ENCODE data around the gene DNAAF5.
"Not testable (repeated sequence)": the region's sequence is repeated elsewhere in the genome, so short reads cannot be mapped to it uniquely, and the experiment has no call there.

The DNAAF5 gene

GRCh38 chr7:749140-749551 lies 22.6 kb downstream of the DNAAF5 start:
- Histone ChIP-seq H3K27me3 (ENCODE audit: control insufficient read depth in 3 of 3, insufficient read depth in 3 of 3, low read depth in 1 of 3, low read length in 3 of 3) (peaks cover 0 to 2% (median 0%) of the 10 kb centered on the region in 3 experiments), H2AFZ (ENCODE audit: low read length) (no peak overlapping the region), H2BK15ac (ENCODE audit: low read length) (no peak overlapping the region), H3K4ac (ENCODE audit: low read length) (no peak overlapping the region), H3K14ac (ENCODE audit: low read length) (no peak overlapping the region), H3K4me1 (ENCODE audit: control insufficient read depth in 2 of 2, insufficient read depth in 1 of 2, low read depth in 1 of 2, low read length in 2 of 2) (peaks cover 0 to 1% of the 10 kb centered on the region in 2 donors), H3K27ac (replicated peaks; ENCODE audit: low read length) (no peak overlapping the region), H2BK120ac (ENCODE audit: low read depth, low read length) (no peak overlapping the region), H3K36me3 (replicated peaks in 1 of 2; ENCODE audit: control insufficient read depth in 2 of 2, insufficient read depth in 2 of 2, low read length in 2 of 2) (peaks cover 28 to 72% of the 10 kb centered on the region in 2 donors), H4K8ac (ENCODE audit: low read depth, low read length) (no peak overlapping the region), H3K4me3 (ENCODE audit: low read length in 2 of 2) (no peak overlapping the region), H3K23ac (ENCODE audit: low read depth, low read length, poor library complexity) (no peak overlapping the region), H3K9me3 (replicated peaks in 1 of 2; ENCODE audit: control insufficient read depth in 2 of 2, insufficient read depth in 1 of 2, low read depth in 1 of 2, low read length in 2 of 2) (peaks cover 0 to 9% of the 10 kb centered on the region in 2 donors), H3K9ac (ENCODE audit: low read depth, low read length, poor library complexity) (no peak overlapping the region), H2BK12ac (ENCODE audit: low read length) (no peak overlapping the region), H3K18ac (ENCODE audit: low read length) (no peak overlapping the region), H2AK5ac (ENCODE audit: low read depth, low read length) (no peak overlapping the region), H4K91ac (ENCODE audit: low read depth, low read length, poor library complexity) (no peak overlapping the region), H3K79me1 (ENCODE audit: low read depth, low read length) (peaks cover 21% of the 10 kb centered on the region), H3K4me2 (ENCODE audit: insufficient read depth, low read length, poor library complexity, severe bottlenecking) (no peak overlapping the region), H2BK5ac (ENCODE audit: low read length) (no peak overlapping the region)
- no peak for DNase-seq (ENCODE audit: low spot score)
- no CpG with 5 or more reads among the region's 14 CpGs for WGBS, 2 donors (ENCODE audit: extremely low coverage in 2 of 2, insufficient read length in 2 of 2, insufficient replicate concordance in 1 of 2)

DNA sequence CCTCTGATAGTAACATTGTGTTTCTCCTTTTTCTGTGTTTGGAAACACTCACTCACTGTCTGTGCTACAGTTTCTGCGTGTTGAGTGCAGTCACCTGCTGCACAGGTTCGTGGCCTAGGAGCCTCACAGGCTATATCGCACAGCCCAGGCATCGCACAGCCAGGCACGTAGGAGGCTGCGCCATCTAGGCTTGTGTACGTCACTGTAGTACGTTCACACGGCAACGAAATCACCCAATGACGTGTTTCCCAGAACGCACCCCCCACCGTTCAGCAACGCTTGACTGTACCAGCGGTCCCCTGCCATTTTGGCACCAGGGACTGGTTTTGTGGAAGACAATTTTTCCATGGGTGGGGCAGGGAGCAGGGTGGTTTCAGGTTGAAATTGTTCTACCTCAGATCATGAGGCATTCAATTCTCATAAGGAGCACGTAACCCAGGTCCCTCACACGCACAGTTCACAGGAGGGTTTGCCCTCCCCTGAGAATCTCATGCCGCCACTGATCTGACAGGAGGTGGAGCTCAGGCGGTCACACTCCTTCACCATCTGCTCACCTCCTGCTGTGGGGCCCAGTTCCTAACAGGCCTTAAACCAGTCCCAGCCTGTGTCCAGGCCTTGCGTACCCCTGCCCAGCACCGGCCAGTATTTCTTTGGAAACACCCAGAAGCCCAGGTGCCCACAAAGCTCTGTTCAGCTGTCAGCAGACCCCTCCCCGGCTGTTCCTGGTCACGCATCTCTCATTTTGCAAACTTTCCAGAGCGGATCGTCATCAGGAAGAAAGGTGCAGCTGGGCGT lies 23.8 kb downstream of the DNAAF5 start:
- Histone ChIP-seq H3K9ac (ENCODE audit: low read depth, low read length, poor library complexity) (peak overlapping the region; percentile 53), H3K14ac (ENCODE audit: low read length) (no peak overlapping the region), H2BK15ac (ENCODE audit: low read length) (no peak overlapping the region), H2BK5ac (ENCODE audit: low read length) (no peak overlapping the region), H3K18ac (ENCODE audit: low read length) (no peak overlapping the region), H3K4me2 (ENCODE audit: insufficient read depth, low read length, poor library complexity, severe bottlenecking) (no peak overlapping the region), H3K4ac (ENCODE audit: low read length) (no peak overlapping the region), H4K8ac (ENCODE audit: low read depth, low read length) (no peak overlapping the region), H3K4me3 (ENCODE audit: low read length in 2 of 2) (no peak overlapping the region), H2BK12ac (ENCODE audit: low read length) (no peak overlapping the region), H3K9me3 (replicated peaks in 1 of 2; ENCODE audit: control insufficient read depth in 2 of 2, insufficient read depth in 1 of 2, low read depth in 1 of 2, low read length in 2 of 2) (peaks cover 0 to 8% of the 10 kb centered on the region in 2 donors), H2AFZ (ENCODE audit: low read length) (no peak overlapping the region), H2AK5ac (ENCODE audit: low read depth, low read length) (no peak overlapping the region), H3K27me3 (ENCODE audit: control insufficient read depth in 3 of 3, insufficient read depth in 3 of 3, low read depth in 1 of 3, low read length in 3 of 3) (peaks cover 0 to 2% (median 0%) of the 10 kb centered on the region in 3 experiments), H4K91ac (ENCODE audit: low read depth, low read length, poor library complexity) (no peak overlapping the region), H3K23ac (ENCODE audit: low read depth, low read length, poor library complexity) (peak overlapping the region; percentile 34), H3K4me1 (ENCODE audit: control insufficient read depth in 2 of 2, insufficient read depth in 1 of 2, low read depth in 1 of 2, low read length in 2 of 2) (peaks cover 0 to 1% of the 10 kb centered on the region in 2 donors), H3K27ac (replicated peaks; ENCODE audit: low read length) (no peak overlapping the region), H3K79me1 (ENCODE audit: low read depth, low read length) (peaks cover 23% of the 10 kb centered on the region), H3K36me3 (replicated peaks in 1 of 2; ENCODE audit: control insufficient read depth in 2 of 2, insufficient read depth in 2 of 2, low read length in 2 of 2) (peaks cover 32 to 77% of the 10 kb centered on the region in 2 donors), H2BK120ac (ENCODE audit: low read depth, low read length) (no peak overlapping the region)
- no CpG with 5 or more reads among the region's 26 CpGs for WGBS, 2 donors (ENCODE audit: extremely low coverage in 2 of 2, insufficient read length in 2 of 2, insufficient replicate concordance in 1 of 2)
- no peak for DNase-seq (ENCODE audit: low spot score)

DNA sequence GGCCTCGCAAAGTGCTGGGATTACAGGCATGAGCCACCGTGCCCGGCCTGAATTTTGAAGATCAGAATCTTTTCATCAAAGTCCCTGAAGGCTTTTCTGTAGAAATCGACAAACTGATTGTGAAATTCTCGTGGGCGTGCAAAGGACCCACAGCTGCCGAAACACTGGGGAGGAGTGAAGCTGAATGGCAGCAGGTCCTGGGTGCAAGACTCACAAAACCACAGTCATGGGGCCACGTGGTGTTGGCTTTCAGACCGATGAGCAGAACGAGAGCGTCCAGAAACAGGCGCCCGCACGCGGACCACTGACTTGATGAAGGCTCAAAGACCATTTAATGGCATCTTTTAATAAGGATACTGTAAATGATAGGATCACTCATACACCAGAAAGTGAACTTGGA lies 25.3 kb downstream of the DNAAF5 start:
- no peak overlapping the region for H2BK5ac ChIP-seq (ENCODE audit: low read length)
- no peak overlapping the region for H2AFZ ChIP-seq (ENCODE audit: low read length)
- no peak overlapping the region for H3K18ac ChIP-seq (ENCODE audit: low read length)
- H3K79me1 ChIP-seq (ENCODE audit: low read depth, low read length): peaks cover 16% of the 10 kb centered on the region
- no peak overlapping the region for H3K4ac ChIP-seq (ENCODE audit: low read length)
- H3K14ac ChIP-seq (ENCODE audit: low read length): no peak overlapping the region
- DNase-seq (ENCODE audit: low spot score): no peak
- peaks cover 35 to 81% of the 10 kb centered on the region in 2 donors for H3K36me3 ChIP-seq (replicated peaks in 1 of 2; ENCODE audit: control insufficient read depth in 2 of 2, insufficient read depth in 2 of 2, low read length in 2 of 2)
- H2AK5ac ChIP-seq (ENCODE audit: low read depth, low read length): no peak overlapping the region
- no peaks in the 10 kb centered on the region for H3K27me3 ChIP-seq (ENCODE audit: control insufficient read depth in 3 of 3, insufficient read depth in 3 of 3, low read depth in 1 of 3, low read length in 3 of 3)
- no peak overlapping the region for H3K9ac ChIP-seq (ENCODE audit: low read depth, low read length, poor library complexity)
- no CpG with 5 or more reads among the region's 15 CpGs for WGBS, 2 donors (ENCODE audit: extremely low coverage in 2 of 2, insufficient read length in 2 of 2, insufficient replicate concordance in 1 of 2)
- no peaks in the 10 kb centered on the region for H3K4me1 ChIP-seq (ENCODE audit: control insufficient read depth in 2 of 2, insufficient read depth in 1 of 2, low read depth in 1 of 2, low read length in 2 of 2)
- H3K23ac ChIP-seq (ENCODE audit: low read depth, low read length, poor library complexity): no peak overlapping the region
- H3K9me3 ChIP-seq (replicated peaks in 1 of 2; ENCODE audit: control insufficient read depth in 2 of 2, insufficient read depth in 1 of 2, low read depth in 1 of 2, low read length in 2 of 2): peaks cover 0 to 4% of the 10 kb centered on the region in 2 donors
- no peak overlapping the region for H3K4me3 ChIP-seq (ENCODE audit: low read length in 2 of 2)
- no peak overlapping the region for H3K27ac ChIP-seq (replicated peaks; ENCODE audit: low read length)
- H4K8ac ChIP-seq (ENCODE audit: low read depth, low read length): no peak overlapping the region
- H2BK120ac ChIP-seq (ENCODE audit: low read depth, low read length): no peak overlapping the region
- no peak overlapping the region for H3K4me2 ChIP-seq (ENCODE audit: insufficient read depth, low read length, poor library complexity, severe bottlenecking)
- no peak overlapping the region for H4K91ac ChIP-seq (ENCODE audit: low read depth, low read length, poor library complexity)
- no peak overlapping the region for H2BK15ac ChIP-seq (ENCODE audit: low read length)
- no peak overlapping the region for H2BK12ac ChIP-seq (ENCODE audit: low read length)

- H2AK5ac ChIP-seq (ENCODE audit: low read depth, low read length); H2BK120ac ChIP-seq (ENCODE audit: low read depth, low read length); H4K8ac ChIP-seq (ENCODE audit: low read depth, low read length); H2AFZ ChIP-seq (ENCODE audit: low read length); H3K14ac ChIP-seq (ENCODE audit: low read length); DNase-seq (ENCODE audit: low spot score); H3K4me2 ChIP-seq (ENCODE audit: insufficient read depth, low read length, poor library complexity, severe bottlenecking); H3K4me1 ChIP-seq (ENCODE audit: control insufficient read depth in 2 of 2, insufficient read depth in 1 of 2, low read depth in 1 of 2, low read length in 2 of 2); H2BK12ac ChIP-seq (ENCODE audit: low read length); H3K9ac ChIP-seq (ENCODE audit: low read depth, low read length, poor library complexity); H3K27ac ChIP-seq (replicated peaks; ENCODE audit: low read length); H3K9me3 ChIP-seq (replicated peaks in 1 of 2; ENCODE audit: control insufficient read depth in 2 of 2, insufficient read depth in 1 of 2, low read depth in 1 of 2, low read length in 2 of 2); H3K4me3 ChIP-seq (ENCODE audit: low read length in 2 of 2); H3K27me3 ChIP-seq (ENCODE audit: control insufficient read depth in 3 of 3, insufficient read depth in 3 of 3, low read depth in 1 of 3, low read length in 3 of 3); H3K18ac ChIP-seq (ENCODE audit: low read length); H2BK15ac ChIP-seq (ENCODE audit: low read length); H2BK5ac ChIP-seq (ENCODE audit: low read length); H3K4ac ChIP-seq (ENCODE audit: low read length); H4K91ac ChIP-seq (ENCODE audit: low read depth, low read length, poor library complexity): not testable (repeated sequence)
- Histone ChIP-seq H3K36me3 (replicated peaks in 1 of 2; ENCODE audit: control insufficient read depth in 2 of 2, insufficient read depth in 2 of 2, low read length in 2 of 2) (peaks cover 36 to 81% of the 10 kb centered on the region in 2 donors), H3K79me1 (ENCODE audit: low read depth, low read length) (peaks cover 14% of the 10 kb centered on the region), H3K23ac (ENCODE audit: low read depth, low read length, poor library complexity) (peak overlapping the region; percentile 75)
- WGBS, 2 donors (ENCODE audit: extremely low coverage in 2 of 2, insufficient read length in 2 of 2, insufficient replicate concordance in 1 of 2): no CpG with 5 or more reads among the region's 33 CpGs
Measured at GRCh38 chr7:752256-752655, 25.8 kb downstream of the DNAAF5 start.

Measured in neuronal stem cell (in vitro differentiated cells).